RWPE1 (cell line): ENCODE results near the gene SPOCK1.
A peak's percentile ranks its signal among the peaks of the same experiment; 100 is the strongest.

Experiments used
- CTCF ChIA-PET: fragments of 350-600 bp; sonication (Branson Sonifier 250); formaldehyde crosslinking; extraction: SDS; loops from one replicate; lab custom pipeline; 2021; lab: Yijun Ruan, JAX
- POLR2A ChIA-PET: fragments of 400-600 bp; formaldehyde crosslinking; extraction: SDS; loops from one replicate; lab custom pipeline; 2020; ENCODE audit warnings: antibody characterized with exemption; ENCODE audit not compliant: low non-redundant PET; lab: Yijun Ruan, JAX
- DNase-seq: peaks from one replicate; pipeline ENCODE4 v3.0.0; 2012; ENCODE audit warnings: low spot score
- H3K27ac ChIP-seq: fragments of 450-650 bp; 2 replicates; pipeline ENCODE4 v1.5.1; 2017
- TF ChIP-seq, protein P1 (sequence below): fragments of 450-650 bp; conservative IDR thresholded peaks from 2 replicates; pipeline ENCODE4 v1.5.1; 2017; ENCODE audit warnings: low read depth, mild to moderate bottlenecking

Gene SPOCK1

DNA sequence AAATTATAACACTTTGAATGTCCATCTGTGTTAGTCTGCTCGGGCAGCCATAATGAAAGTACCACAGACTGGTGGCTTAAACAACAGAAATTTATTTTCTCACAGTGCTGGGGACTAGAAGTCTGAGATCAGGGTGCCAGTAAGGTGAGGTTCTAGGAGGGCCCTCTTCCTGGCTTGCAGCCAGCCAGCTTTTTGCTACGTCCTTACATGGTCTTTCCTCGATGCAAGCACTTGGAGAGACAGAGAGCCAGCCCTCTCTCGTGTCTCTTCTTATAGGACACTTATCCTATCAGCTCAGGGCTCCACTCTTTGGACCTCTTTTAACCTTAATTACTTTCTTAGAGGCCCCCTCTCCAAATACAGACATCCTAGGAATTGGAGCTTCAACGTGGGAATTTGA, 351.8 kb downstream of the SPOCK1 start:
- POLR2A ChIA-PET, result no interaction called here
- DNase-seq, result no peak
- TF ChIP-seq, protein P1, sequence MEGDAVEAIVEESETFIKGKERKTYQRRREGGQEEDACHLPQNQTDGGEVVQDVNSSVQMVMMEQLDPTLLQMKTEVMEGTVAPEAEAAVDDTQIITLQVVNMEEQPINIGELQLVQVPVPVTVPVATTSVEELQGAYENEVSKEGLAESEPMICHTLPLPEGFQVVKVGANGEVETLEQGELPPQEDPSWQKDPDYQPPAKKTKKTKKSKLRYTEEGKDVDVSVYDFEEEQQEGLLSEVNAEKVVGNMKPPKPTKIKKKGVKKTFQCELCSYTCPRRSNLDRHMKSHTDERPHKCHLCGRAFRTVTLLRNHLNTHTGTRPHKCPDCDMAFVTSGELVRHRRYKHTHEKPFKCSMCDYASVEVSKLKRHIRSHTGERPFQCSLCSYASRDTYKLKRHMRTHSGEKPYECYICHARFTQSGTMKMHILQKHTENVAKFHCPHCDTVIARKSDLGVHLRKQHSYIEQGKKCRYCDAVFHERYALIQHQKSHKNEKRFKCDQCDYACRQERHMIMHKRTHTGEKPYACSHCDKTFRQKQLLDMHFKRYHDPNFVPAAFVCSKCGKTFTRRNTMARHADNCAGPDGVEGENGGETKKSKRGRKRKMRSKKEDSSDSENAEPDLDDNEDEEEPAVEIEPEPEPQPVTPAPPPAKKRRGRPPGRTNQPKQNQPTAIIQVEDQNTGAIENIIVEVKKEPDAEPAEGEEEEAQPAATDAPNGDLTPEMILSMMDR, result no peak
- CTCF ChIA-PET, result no interaction called here
- H3K27ac ChIP-seq, result no peak overlapping the region; the same call in 1 of the 2 replicates

DNA sequence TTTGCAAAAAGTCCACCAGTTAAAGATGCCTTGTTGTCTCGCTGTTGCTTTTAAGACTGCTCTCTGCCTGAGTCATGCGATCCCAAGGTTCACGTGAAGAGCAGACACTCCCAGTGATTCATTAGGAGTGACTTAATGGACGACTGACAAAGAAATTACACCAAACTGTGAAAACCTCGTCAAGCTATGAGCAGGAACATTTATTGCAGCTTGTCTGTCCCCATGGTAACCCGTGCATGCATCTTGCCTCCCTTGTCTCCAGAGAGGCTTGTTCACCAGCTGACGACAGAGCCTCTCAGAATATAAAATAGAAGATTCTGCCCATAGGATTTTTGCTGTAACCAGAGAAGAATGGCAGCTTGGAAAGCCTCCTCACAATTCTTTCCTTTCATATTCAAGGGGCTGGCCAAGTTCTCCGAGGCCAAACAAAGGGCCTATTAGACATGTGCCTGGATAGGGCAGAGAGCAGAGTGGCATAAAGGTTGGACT, 352.7 kb downstream of the SPOCK1 start:
- CTCF ChIA-PET, result no interaction called here
- POLR2A ChIA-PET, result no interaction called here
- DNase-seq, result peak; percentile 99
- H3K27ac ChIP-seq, result peak overlapping the region; percentile 89
- TF ChIP-seq, protein P1, result no peak

DNA sequence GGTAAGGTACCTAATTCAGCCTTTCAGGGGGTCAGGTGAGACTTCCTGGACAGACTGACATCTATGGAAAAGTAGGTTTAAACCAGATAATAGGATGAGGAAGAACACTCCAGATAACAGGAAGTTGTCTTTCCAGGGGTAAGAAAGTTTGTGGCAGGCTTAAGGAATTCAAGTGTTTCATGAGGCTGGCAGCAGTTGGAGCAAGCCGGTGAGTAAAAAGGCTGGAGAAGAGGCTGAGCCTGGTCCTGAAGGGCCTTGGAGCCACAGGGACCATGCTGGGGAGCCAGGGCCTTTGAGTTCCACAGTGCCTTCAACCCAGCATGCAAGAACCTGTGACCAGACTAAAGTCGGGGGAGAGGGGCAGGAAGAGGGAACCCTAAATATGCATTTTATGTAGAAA, 353.4 kb downstream of the SPOCK1 start:
- ChIA-PET CTCF (no interaction called here), POLR2A (no interaction called here)
- TF ChIP-seq, protein P1, result no peak
- H3K27ac ChIP-seq, result peak overlapping the region; percentile 89
- no peak for DNase-seq

DNA sequence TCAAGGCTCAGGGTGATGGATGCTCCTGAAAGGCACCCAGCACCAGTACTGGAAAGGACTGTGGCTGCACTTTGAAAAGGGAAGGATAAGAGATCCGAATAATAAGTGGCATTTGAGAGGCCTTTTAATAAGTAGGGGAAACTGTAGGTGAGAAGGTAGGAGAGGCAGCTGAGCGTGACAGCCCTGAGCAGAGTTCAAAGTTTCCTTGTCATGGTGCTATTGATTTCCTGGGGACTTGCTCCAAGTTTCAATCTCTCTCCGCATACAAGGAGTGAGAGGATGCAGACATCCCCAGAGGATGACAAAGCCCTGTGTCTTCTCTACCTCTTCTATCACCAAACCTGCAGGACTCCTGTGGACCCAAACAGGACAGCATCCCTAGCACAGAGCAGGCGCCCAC, 354.5 kb downstream of the SPOCK1 start:
- no peak overlapping the region for H3K27ac ChIP-seq
- POLR2A ChIA-PET, result no interaction called here
- CTCF ChIA-PET, result no interaction called here
- DNase-seq, result no peak
- TF ChIP-seq, protein P1, result no peak

DNA sequence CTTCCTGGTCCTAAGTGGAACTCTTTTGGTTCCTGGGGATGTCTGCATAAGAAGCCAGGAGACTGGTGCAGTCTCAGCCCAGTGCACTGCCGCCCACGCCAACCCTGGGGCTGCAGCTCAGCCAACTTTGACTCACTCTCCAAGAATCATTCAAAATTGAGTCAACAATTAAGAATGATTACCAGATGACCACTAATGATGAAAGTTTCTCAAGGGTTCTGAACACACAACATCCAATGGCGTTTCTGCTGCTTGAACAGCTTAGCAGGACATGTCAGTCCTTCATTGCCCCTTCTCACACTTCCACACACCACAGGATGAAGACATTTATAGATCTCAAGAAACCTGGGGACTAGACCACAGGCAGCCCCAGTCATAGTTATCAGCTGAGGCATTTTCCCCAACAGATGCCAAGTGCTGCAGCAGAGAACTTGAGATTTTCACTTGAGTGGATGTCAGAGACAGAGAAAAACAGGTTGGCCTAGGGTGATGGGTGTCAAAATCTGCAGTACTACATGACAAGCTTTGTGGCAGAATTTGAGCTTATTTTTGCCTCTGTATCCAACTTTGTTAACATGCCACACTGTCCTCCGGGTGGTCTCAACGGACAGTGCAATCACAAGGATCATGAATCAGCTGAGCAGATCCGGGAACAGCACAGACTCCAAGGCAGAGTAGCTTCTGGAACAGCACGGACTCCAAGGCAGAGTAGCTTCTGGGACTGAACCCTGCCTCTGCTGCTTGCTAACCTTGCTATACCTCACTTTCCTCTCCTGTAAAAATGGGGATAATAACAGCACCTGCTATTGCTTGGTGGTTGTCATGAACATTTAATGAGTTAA, 356.1 kb downstream of the SPOCK1 start:
- TF ChIP-seq, protein P1, result no peak
- H3K27ac ChIP-seq, result peak overlapping the region; percentile 72
- CTCF ChIA-PET, result interaction anchor here (0.6 to 2.2 kb wide), 2 partner anchors 68 to 277 kb away, joined by 3 to 7 read pairs; no protein-coding TSS in a partner anchor
- DNase-seq, result peak; percentile 95
- POLR2A ChIA-PET, result no interaction called here

DNA sequence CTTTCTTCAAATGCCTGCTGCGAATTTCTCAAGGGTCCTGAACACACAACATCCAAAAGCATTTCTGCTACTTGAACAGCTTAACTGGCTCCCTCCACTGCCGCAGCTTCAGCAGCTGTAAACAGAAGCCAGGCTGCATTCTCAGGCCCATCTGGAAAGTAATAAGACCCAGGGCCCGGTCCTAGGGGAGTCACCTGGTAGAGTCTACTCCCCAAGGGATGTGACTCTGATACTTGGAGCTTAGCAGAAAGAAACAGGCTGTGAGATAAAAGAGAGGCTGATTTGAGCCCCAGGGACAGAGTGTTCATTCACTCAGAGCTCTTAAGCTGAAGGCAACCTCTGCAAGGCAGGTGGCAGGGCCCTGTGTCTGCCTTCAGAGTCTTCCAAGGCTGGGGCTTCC, 356.8 kb downstream of the SPOCK1 start:
- peak; percentile 30 for DNase-seq
- H3K27ac ChIP-seq, result peak overlapping the region; percentile 72
- ChIA-PET CTCF (interaction anchor here (0.6 to 2.2 kb wide), 2 partner anchors 67 to 276 kb away, joined by 3 to 7 read pairs; no protein-coding TSS in a partner anchor), POLR2A (no interaction called here)
- TF ChIP-seq, protein P1, result no peak
